ENCODE results near the gene PLPPR4. TPM values are rescaled to one million over a fixed set of nuclear protein-coding genes. Genes with fewer than 3 reads are reported as not detected.

The PLPPR4 gene
- total and polyA plus RNA-seq, 2 experiments from 2014 or later: 0.68 to 1.2 TPM

DNA sequence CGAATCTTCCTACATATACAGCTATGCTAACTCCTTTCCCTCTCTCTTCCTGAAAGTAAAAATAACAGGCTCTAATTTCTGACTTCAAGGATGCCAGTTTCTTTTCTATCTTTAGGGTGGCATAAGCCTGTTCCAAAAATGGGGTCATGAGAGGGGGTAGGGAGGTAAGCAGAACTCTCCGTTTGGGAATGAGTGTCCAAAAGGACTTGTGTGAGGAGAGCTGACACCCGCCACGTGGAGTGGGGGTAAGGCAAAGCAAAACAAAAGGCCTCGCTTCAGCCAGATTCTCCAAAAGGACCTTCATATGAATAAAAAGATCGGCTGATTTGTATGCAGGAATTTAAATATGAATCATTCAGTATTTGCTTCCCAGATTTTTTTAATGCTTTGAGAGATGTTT is 28.6 kb downstream of the PLPPR4 start:
- H3K9me3 ChIP-seq (ENCODE audit: low read depth): no peaks in the 10 kb centered on the region
- H2AFZ ChIP-seq: no peak overlapping the region
- H3K9me2 ChIP-seq (replicated peaks; ENCODE audit: insufficient read depth): no peaks in the 10 kb centered on the region
- no peak for DNase-seq (ENCODE audit: low spot score)
- WGBS (ENCODE audit: low lambda C conversion rate, missing lambda C conversion rate): 83% methylated on average over 6 of the region's 6 CpGs
- no peaks in the 10 kb centered on the region for H3K36me3 ChIP-seq (replicated peaks; ENCODE audit: insufficient read depth, low read depth)
- no peaks in the 10 kb centered on the region for H3K79me2 ChIP-seq
- H3K4me1 ChIP-seq (ENCODE audit: insufficient read depth): no peaks in the 10 kb centered on the region
- no peaks in the 10 kb centered on the region for H3K27me3 ChIP-seq
- H3K4me3 ChIP-seq: no peak overlapping the region
- TF ChIP-seq EZH2 (IDR thresholded peaks at IDR 0.05; ENCODE audit: borderline replicate concordance): no peak
- TF ChIP-seq, protein P1, sequence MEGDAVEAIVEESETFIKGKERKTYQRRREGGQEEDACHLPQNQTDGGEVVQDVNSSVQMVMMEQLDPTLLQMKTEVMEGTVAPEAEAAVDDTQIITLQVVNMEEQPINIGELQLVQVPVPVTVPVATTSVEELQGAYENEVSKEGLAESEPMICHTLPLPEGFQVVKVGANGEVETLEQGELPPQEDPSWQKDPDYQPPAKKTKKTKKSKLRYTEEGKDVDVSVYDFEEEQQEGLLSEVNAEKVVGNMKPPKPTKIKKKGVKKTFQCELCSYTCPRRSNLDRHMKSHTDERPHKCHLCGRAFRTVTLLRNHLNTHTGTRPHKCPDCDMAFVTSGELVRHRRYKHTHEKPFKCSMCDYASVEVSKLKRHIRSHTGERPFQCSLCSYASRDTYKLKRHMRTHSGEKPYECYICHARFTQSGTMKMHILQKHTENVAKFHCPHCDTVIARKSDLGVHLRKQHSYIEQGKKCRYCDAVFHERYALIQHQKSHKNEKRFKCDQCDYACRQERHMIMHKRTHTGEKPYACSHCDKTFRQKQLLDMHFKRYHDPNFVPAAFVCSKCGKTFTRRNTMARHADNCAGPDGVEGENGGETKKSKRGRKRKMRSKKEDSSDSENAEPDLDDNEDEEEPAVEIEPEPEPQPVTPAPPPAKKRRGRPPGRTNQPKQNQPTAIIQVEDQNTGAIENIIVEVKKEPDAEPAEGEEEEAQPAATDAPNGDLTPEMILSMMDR (IDR thresholded peaks at IDR 0.05; ENCODE audit: poor library complexity): no peak
- no peak for TF ChIP-seq EZH2phosphoT487 (IDR thresholded peaks at IDR 0.05; ENCODE audit: low read depth, severe bottlenecking, unreplicated experiment)
- H3K27ac ChIP-seq: no peak overlapping the region
- no peaks in the 10 kb centered on the region for H4K20me1 ChIP-seq (ENCODE audit: insufficient read depth, poor library complexity, severe bottlenecking)
- no peak overlapping the region for H3K4me2 ChIP-seq

DNA sequence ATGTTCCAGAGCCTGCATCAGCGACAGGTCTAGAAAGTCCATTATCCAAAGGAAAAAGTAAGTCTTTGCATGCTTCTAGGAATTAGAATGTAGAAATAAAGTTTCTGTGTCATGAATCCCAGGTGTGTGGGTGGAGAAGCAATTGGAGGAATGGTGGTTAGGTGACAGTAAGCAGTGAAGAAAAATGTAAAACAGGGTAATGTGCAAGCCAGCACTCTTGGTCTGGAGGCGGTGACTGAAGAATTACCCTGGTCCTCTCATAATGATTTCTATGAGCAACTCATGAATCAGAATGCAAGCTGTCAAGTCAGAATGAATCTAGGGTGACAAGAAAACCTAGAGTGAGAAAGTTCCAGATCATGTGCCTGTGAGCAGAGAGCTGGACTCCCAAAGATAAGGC is 33.6 kb downstream of the PLPPR4 start:
- no peaks in the 10 kb centered on the region for H3K9me2 ChIP-seq (replicated peaks; ENCODE audit: insufficient read depth)
- H3K79me2 ChIP-seq: no peaks in the 10 kb centered on the region
- no peak for TF ChIP-seq EZH2phosphoT487 (IDR thresholded peaks at IDR 0.05; ENCODE audit: low read depth, severe bottlenecking, unreplicated experiment)
- no peak for TF ChIP-seq EZH2 (IDR thresholded peaks at IDR 0.05; ENCODE audit: borderline replicate concordance)
- TF ChIP-seq, protein P1 (IDR thresholded peaks at IDR 0.05; ENCODE audit: poor library complexity): no peak
- no peak for DNase-seq (ENCODE audit: low spot score)
- H2AFZ ChIP-seq: no peak overlapping the region
- no peak overlapping the region for H3K27ac ChIP-seq
- H3K9me3 ChIP-seq (ENCODE audit: low read depth): no peaks in the 10 kb centered on the region
- H3K4me1 ChIP-seq (ENCODE audit: insufficient read depth): no peaks in the 10 kb centered on the region
- no peaks in the 10 kb centered on the region for H4K20me1 ChIP-seq (ENCODE audit: insufficient read depth, poor library complexity, severe bottlenecking)
- no peaks in the 10 kb centered on the region for H3K27me3 ChIP-seq
- H3K4me3 ChIP-seq: no peak overlapping the region
- no peaks in the 10 kb centered on the region for H3K36me3 ChIP-seq (replicated peaks; ENCODE audit: insufficient read depth, low read depth)
- H3K4me2 ChIP-seq: no peak overlapping the region
- 94% methylated on average over 2 of the region's 2 CpGs for WGBS (ENCODE audit: low lambda C conversion rate, missing lambda C conversion rate)

DNA sequence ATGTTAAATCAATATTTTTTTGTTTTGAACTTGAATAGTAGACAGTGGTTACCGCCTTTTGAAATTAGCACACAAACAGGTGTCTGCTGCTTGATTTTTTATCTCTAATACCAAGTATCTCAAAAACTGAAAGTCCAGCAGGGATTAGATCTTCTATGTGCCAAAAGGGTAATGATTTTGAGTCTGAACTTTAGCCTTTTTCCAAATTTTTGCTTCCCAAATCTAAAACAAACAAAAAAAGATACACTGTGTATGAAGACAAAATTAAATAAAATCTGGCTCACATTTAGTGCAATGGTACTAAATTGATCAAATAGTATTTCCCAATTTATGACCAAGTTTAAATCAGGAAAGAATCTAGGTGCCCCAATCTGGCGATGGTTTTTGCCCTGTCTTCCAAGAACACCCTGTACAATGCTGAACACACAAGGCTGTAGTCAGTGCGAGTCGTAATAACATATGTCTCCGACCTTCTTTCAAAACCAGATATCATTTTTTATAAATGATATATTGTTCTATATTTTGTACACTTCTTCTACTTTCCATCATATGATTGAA is 40.5 kb downstream of the PLPPR4 start:
- Histone ChIP-seq H2AFZ (no peak overlapping the region), H3K79me2 (no peaks in the 10 kb centered on the region), H3K4me1 (ENCODE audit: insufficient read depth) (no peaks in the 10 kb centered on the region), H3K4me2 (no peak overlapping the region), H3K27me3 (no peaks in the 10 kb centered on the region), H3K9me2 (replicated peaks; ENCODE audit: insufficient read depth) (no peaks in the 10 kb centered on the region), H3K4me3 (no peak overlapping the region), H4K20me1 (ENCODE audit: insufficient read depth, poor library complexity, severe bottlenecking) (no peaks in the 10 kb centered on the region), H3K27ac (no peak overlapping the region), H3K36me3 (replicated peaks; ENCODE audit: insufficient read depth, low read depth) (no peaks in the 10 kb centered on the region), H3K9me3 (ENCODE audit: low read depth) (no peaks in the 10 kb centered on the region)
- DNase-seq (ENCODE audit: low spot score): no peak
- TF ChIP-seq, protein P1 (IDR thresholded peaks at IDR 0.05; ENCODE audit: poor library complexity): no peak
- WGBS (ENCODE audit: low lambda C conversion rate, missing lambda C conversion rate): 93% methylated on average over 5 of the region's 5 CpGs

GRCh38 chr1:99305626-99306025 is 41.3 kb downstream of the PLPPR4 start:
- no peaks in the 10 kb centered on the region for H3K9me3 ChIP-seq (ENCODE audit: low read depth)

More at GRCh38 chr1:99305626-99306025, 41.3 kb downstream of the PLPPR4 start:
- 93% methylated on average over 7 of the region's 7 CpGs for WGBS (ENCODE audit: low lambda C conversion rate, missing lambda C conversion rate)
- no peaks in the 10 kb centered on the region for H4K20me1 ChIP-seq (ENCODE audit: insufficient read depth, poor library complexity, severe bottlenecking)
- DNase-seq (ENCODE audit: low spot score): no peak
- H3K9me2 ChIP-seq (replicated peaks; ENCODE audit: insufficient read depth): no peaks in the 10 kb centered on the region
- H3K4me3 ChIP-seq: no peak overlapping the region
- H3K79me2 ChIP-seq: no peaks in the 10 kb centered on the region
- no peaks in the 10 kb centered on the region for H3K27me3 ChIP-seq
- TF ChIP-seq, protein P1 (IDR thresholded peaks at IDR 0.05; ENCODE audit: poor library complexity): no peak
- no peaks in the 10 kb centered on the region for H3K36me3 ChIP-seq (replicated peaks; ENCODE audit: insufficient read depth, low read depth)
- H2AFZ ChIP-seq: no peak overlapping the region
- H3K4me1 ChIP-seq (ENCODE audit: insufficient read depth): no peaks in the 10 kb centered on the region
- H3K4me2 ChIP-seq: no peak overlapping the region
- H3K27ac ChIP-seq: no peak overlapping the region
